HG02885 (cell line): ENCODE data around the gene NKAIN4.

Experiments
- ATAC-seq: cut with Tn5 transposase; IDR thresholded peaks from one replicate; pipeline ENCODE4 v1.9.1; 2021; ENCODE audit warnings: mild to moderate bottlenecking; ENCODE audit not compliant: unreplicated experiment, poor library complexity

Gene NKAIN4

GRCh38 chr20:63254232-63254605 lies at the start of gene NKAIN4:
TSS of gene NKAIN4 (minus strand) at chr20:63254463. CDS start at chr20:63254450, 13 bp downstream.
- no peak for ATAC-seq

DNA sequence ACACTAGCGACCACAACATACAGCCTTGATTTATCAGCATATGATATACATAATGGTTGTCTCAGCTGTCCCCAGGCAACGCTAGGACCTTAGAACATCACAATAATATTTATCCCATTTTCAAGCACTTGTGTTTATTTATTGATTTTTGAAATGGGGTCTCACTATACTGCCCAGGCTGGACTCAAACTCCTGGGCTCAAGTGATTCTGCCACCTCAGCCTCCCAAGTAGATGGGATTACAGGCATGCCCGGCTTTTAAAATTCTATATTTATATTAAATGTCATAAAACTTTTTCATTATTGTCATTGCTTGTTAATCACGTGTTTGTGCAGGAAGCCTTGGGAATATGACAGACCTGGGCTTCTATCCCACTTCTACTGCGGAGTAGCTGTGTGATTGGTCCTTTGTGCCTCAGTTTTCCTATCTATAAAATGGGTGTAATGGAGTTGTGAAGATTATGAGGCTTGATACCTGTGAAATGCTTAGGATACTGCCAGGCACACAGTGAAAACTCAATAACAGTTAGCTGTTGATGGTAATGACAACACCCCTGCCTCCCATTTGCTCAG lies 48.9 kb upstream of the NKAIN4 start:
- ATAC-seq: no peak

DNA sequence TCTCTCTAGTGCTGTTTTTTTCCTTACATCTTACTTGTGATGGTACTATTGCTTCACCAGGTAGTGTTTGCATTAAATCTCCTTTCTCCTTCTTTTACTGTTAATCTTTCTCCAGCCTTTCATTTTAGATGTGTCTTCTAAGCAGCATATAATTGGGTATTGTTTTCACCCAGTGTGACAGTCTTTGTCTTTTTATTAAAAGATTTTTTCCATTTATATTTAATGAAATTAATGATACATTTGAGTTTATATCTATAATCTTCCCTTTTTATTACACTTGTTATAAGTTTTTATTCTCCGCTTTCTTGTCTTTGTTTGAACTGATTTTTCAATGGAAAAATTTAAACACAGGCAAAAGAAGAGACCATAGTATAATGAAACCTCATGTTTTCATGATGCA lies 47.4 kb upstream of the NKAIN4 start:
- no peak for ATAC-seq

- ATAC-seq: no peak
Measured at GRCh38 chr20:63298731-63299312, 44.6 kb upstream of the NKAIN4 start.

- no peak for ATAC-seq
Measured at GRCh38 chr20:63297796-63298572, 43.7 kb upstream of the NKAIN4 start.

- no peak for ATAC-seq
Measured at GRCh38 chr20:63297371-63297781, 43.1 kb upstream of the NKAIN4 start.

- no peak for ATAC-seq
Measured at GRCh38 chr20:63296531-63297299, 42.5 kb upstream of the NKAIN4 start.

DNA sequence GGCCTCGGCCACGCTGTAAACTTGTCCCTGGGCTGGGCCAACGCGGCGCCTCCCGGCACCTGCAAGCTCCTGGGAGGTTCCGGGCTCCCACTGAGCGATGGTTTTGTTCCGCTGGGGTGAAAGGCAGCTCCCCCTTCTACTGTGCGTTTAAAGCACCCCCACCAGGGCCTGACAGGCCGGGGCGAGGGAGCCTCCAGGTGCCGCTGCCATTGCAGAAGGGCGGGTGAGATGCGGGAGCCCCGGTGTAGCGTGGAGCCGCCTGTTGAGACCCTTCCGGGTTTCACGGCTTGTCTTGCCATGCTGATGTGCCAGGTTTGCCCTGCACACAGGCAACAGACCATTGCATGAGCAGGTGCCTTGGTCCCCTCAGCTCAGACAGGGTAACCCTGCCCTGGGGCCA lies 41.6 kb upstream of the NKAIN4 start:
- no peak for ATAC-seq

DNA sequence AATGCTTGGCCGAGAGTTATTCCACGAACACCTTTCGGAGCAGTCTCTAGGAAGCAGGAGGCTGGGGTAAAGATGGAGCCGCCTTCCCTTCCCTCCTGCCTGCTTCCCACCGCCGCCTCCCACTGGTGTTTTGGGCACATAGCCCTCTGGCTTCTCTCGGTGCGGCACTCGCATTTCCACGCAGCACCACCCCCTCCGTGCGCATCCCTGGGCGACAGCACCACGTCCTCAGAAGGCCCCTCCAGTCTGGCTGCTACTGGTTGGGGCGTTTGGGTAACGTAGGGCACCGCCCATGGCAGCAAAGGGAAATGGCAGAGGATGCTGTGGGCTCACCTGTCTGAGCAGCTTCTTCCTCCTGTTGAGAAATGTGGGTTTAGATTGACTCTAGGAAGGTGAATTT lies 41.2 kb upstream of the NKAIN4 start:
- no peak for ATAC-seq

GRCh38 chr20:63295018-63295417 lies 40.8 kb upstream of the NKAIN4 start:
- no peak for ATAC-seq

GRCh38 chr20:63294536-63294900 lies 40.3 kb upstream of the NKAIN4 start:
- no peak for ATAC-seq

GRCh38 chr20:63293871-63294535 lies 39.7 kb upstream of the NKAIN4 start:
- no peak for ATAC-seq

DNA sequence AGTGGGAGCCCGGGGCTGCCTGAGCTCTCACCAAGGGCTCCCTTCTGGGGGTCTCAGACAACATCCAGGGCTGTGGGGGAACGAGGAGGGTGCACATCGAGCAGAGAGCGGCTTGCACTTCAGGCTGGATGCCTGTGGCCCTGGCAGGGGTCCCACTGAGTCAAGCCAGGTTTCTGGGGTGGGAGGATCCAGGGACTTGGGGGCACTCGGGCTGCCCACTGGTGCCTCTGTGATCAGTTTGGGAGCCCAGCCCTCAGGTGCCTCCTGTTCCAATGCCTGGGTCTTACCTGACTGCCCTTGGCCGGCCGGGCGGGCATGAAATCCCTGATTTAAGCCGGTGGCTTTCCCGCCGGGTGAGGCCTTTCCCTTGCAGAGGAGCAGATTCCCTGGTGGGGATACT lies 39.2 kb upstream of the NKAIN4 start:
- no peak for ATAC-seq

GRCh38 chr20:63292904-63293303 lies 38.6 kb upstream of the NKAIN4 start, which contains the start of gene COL20A1:
TSS of gene COL20A1 (plus strand) at chr20:63293186. CDS start at chr20:63295108, 1,922 bp downstream.
- no peak for ATAC-seq

GRCh38 chr20:63292292-63292701 lies 38.0 kb upstream of the NKAIN4 start:
- ATAC-seq: no peak

- ATAC-seq: no peak
Measured at GRCh38 chr20:63291811-63292210, 37.5 kb upstream of the NKAIN4 start.

DNA sequence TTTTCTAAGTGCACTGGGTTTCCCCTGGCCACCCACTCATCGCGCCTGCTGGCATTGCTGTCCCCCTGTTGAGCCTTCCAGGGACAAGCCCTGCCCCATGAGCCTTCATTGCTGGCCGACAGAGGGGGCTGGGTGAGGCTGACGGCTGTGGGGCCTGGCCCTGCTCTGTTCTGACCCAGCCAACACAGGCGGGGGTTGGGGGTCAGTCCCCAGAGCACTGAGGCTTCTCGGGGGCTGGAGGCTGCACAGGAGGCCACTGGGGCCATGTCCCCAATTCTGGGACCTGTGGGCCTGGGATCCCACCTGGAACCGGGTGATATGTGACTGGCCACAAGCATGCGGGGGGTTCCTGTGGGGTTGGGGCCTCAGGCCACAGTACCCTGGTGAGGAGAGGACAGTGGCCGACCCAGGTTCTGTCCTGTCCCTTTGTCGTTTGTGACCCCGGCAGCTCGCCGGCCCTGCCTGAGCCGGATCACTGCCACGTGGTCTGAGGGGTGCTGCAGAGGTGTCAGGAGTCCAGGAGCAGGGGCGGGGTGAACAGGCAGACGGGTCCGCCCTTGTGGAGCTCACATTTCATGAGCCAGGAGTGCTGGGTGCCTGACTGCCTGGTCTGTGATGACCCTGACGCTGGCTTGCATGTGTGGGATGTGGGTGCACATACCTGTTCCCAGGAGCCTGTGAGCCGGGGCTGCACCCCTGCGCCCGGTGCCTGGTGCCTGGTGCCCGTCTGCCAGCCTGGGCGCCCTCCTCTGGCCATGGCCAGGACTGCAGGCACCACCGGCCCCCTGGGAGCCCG lies 36.6 kb upstream of the NKAIN4 start:
- no peak for ATAC-seq

DNA sequence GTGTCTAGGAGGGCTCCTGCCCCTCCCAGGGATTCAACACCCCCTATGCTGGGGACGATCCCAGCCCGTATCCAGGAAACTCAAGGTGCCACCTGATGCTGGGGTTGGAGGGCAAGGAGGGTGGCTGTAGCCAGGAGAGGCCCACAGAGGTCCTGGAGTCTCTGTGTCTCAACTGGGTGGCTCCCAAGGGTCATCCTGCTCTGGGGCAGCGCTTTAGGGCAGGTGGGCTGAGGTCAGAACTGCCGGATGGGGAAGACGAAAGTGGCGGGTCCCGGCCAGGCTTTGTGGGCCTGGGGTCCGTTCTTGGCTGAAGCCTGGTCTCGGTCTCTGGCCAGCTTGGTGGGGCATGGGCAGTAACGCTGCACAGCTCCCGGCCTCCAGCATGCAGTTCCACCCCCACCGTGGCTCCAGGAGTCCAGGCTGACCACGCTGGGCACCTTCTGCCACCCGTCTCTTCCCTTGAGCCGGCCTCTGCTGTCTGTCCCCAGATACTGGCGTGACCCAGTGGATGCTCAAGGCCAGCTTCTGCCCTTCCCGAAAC lies 35.9 kb upstream of the NKAIN4 start:
- no peak for ATAC-seq
